GM11168 (cell line): ENCODE data around the gene DAB1.

Source experiments
- in situ Hi-C: fragments of 300-500 bp; cut with MboI; formaldehyde crosslinking; loops from one replicate; pipeline ENCODE4 v1.12.0; 2022; ENCODE audit warnings: low sequenced_read_pairs; ENCODE audit not compliant: unreplicated experiment

DAB1 gene

GRCh38 chr1:57325536-57325935 is 98.3 kb downstream of the DAB1 start:
- in situ Hi-C loops = no loop called here

- in situ Hi-C loops = no loop called here
Observed at GRCh38 chr1:57325117-57325516, 98.7 kb downstream of the DAB1 start.

- in situ Hi-C loops = no loop called here
Observed at GRCh38 chr1:57324388-57324787, 99.5 kb downstream of the DAB1 start.

- in situ Hi-C loops = no loop called here
Observed at GRCh38 chr1:57321776-57322175, 102.1 kb downstream of the DAB1 start.

GRCh38 chr1:57319791-57320190 is 104.1 kb downstream of the DAB1 start:
- in situ Hi-C loops = no loop called here

GRCh38 chr1:57319165-57319564 is 104.7 kb downstream of the DAB1 start:
- in situ Hi-C loops = no loop called here

- in situ Hi-C loops = no loop called here
Observed at GRCh38 chr1:57316861-57317260, 107.0 kb downstream of the DAB1 start.

GRCh38 chr1:57316291-57316690 is 107.6 kb downstream of the DAB1 start:
- in situ Hi-C loops = no loop called here

GRCh38 chr1:57312869-57313268 is 111.0 kb downstream of the DAB1 start:
- in situ Hi-C loops = no loop called here

GRCh38 chr1:57311411-57311810 is 112.4 kb downstream of the DAB1 start:
- in situ Hi-C loops = no loop called here

GRCh38 chr1:57311006-57311405 is 112.9 kb downstream of the DAB1 start:
- in situ Hi-C loops = no loop called here

- in situ Hi-C loops = no loop called here
Observed at GRCh38 chr1:57309630-57310029, 114.2 kb downstream of the DAB1 start.

GRCh38 chr1:57307392-57308170 is 116.3 kb downstream of the DAB1 start:
- in situ Hi-C loops = no loop called here

- in situ Hi-C loops = no loop called here
Observed at GRCh38 chr1:57304591-57304990, 119.3 kb downstream of the DAB1 start.

GRCh38 chr1:57302812-57303596 is 120.9 kb downstream of the DAB1 start:
- in situ Hi-C loops = no loop called here

- in situ Hi-C loops = no loop called here
Observed at GRCh38 chr1:57300186-57300585, 123.7 kb downstream of the DAB1 start.

- in situ Hi-C loops = no loop called here
Observed at GRCh38 chr1:57296726-57297250, 127.1 kb downstream of the DAB1 start.

GRCh38 chr1:57295326-57295725 is 128.5 kb downstream of the DAB1 start:
- in situ Hi-C loops = no loop called here

GRCh38 chr1:57294177-57294576 is 129.7 kb downstream of the DAB1 start:
- in situ Hi-C loops = no loop called here

GRCh38 chr1:57293214-57293613 is 130.6 kb downstream of the DAB1 start:
- in situ Hi-C loops = no loop called here

- in situ Hi-C loops = no loop called here
Observed at GRCh38 chr1:57289781-57290180, 134.1 kb downstream of the DAB1 start.
